GM19035 (cell line): ENCODE measurements around the gene STAC3.

Experiments
- ATAC-seq: cut with Tn5 transposase; IDR thresholded peaks from one replicate; pipeline ENCODE4 v1.9.1; 2021; ENCODE audit not compliant: unreplicated experiment

Gene STAC3

GRCh38 chr12:57236201-57236924, 14.6 kb downstream of the STAC3 start:
- ATAC-seq, result no peak

GRCh38 chr12:57235728-57236131, 15.3 kb downstream of the STAC3 start:
- ATAC-seq, result no peak

GRCh38 chr12:57235017-57235727, 15.8 kb downstream of the STAC3 start:
- no peak for ATAC-seq

- no peak for ATAC-seq
Observed at GRCh38 chr12:57234571-57235016, 16.4 kb downstream of the STAC3 start.

- ATAC-seq, result no peak
Observed at GRCh38 chr12:57234233-57234570, 16.8 kb downstream of the STAC3 start.

- ATAC-seq, result no peak
Observed at GRCh38 chr12:57233357-57234232, 17.4 kb downstream of the STAC3 start.

- ATAC-seq, result no peak
Observed at GRCh38 chr12:57232156-57232756, 18.7 kb downstream of the STAC3 start.

GRCh38 chr12:57231276-57232021, 19.5 kb downstream of the STAC3 start:
- no peak for ATAC-seq

GRCh38 chr12:57230381-57231155, 20.4 kb downstream of the STAC3 start:
- peak; percentile 3 for ATAC-seq

GRCh38 chr12:57229634-57230380, 21.2 kb downstream of the STAC3 start, which contains the start of gene SHMT2:
Gene SHMT2, plus strand, starts transcription at chr12:57229711. Its CDS starts 68 bp downstream, at chr12:57229779.
- ATAC-seq, result peak; percentile 67

GRCh38 chr12:57229046-57229633, 21.8 kb downstream of the STAC3 start:
- peak; percentile 5 for ATAC-seq

GRCh38 chr12:57227315-57228115, 23.5 kb downstream of the STAC3 start:
- no peak for ATAC-seq

- ATAC-seq, result no peak
Observed at GRCh38 chr12:57226588-57227314, 24.2 kb downstream of the STAC3 start.

- ATAC-seq, result no peak
Observed at GRCh38 chr12:57225680-57226210, 25.2 kb downstream of the STAC3 start.

- no peak for ATAC-seq
Observed at GRCh38 chr12:57224973-57225679, 25.9 kb downstream of the STAC3 start.
